GM23338 (cell line): ENCODE data around the gene KLK5. TPM values are rescaled to one million over a fixed set of nuclear protein-coding genes. Genes with fewer than 3 reads are reported as not detected.

ENCODE experiments used
- ATAC-seq: fragments of 200-7000 bp; cut with Tn5 transposase; 3 replicates; pipeline ENCODE4 v1.9.1; 2020
- DNase-seq: peaks from one replicate; pipeline ENCODE4 v3.0.0-alpha.2; 2015; ENCODE audit warnings: low spot score
- H2AFZ ChIP-seq: fragments of 200-600 bp; sonication (generic); 2 replicates; pipeline ENCODE4 v1.8.0; 2016; ENCODE audit warnings: antibody characterized with exemption, mild to moderate bottlenecking, moderate library complexity
- H3F3A ChIP-seq: fragments of 200-600 bp; sonication (generic); replicated peaks from 2 replicates; pipeline ENCODE4 v1.8.0; 2017; ENCODE audit warnings: antibody characterized with exemption, mixed run types, low read depth
- H3K27ac ChIP-seq: fragments of 200-600 bp; sonication (generic); 2 replicates; pipeline ENCODE4 v1.6.1; 2016; ENCODE audit warnings: low read depth
- H3K27me3 ChIP-seq: fragments of 200-600 bp; sonication (generic); 2 replicates; pipeline ENCODE4 v1.8.0; 2016; ENCODE audit warnings: mild to moderate bottlenecking, mixed run types, moderate library complexity; ENCODE audit not compliant: insufficient read depth
- H3K36me3 ChIP-seq: fragments of 200-600 bp; sonication (generic); 2 replicates; pipeline ENCODE4 v1.8.0; 2016; ENCODE audit warnings: mild to moderate bottlenecking; ENCODE audit not compliant: insufficient read depth
- H3K4me1 ChIP-seq: fragments of 200-600 bp; sonication (generic); 2 replicates; pipeline ENCODE4 v1.8.0; 2016; ENCODE audit warnings: mild to moderate bottlenecking, moderate library complexity; ENCODE audit not compliant: insufficient read depth
- H3K4me2 ChIP-seq: fragments of 200-600 bp; sonication (generic); 2 replicates; pipeline ENCODE4 v1.7.1; 2017; ENCODE audit warnings: mixed run types
- H3K4me3 ChIP-seq: fragments of 200-600 bp; sonication (generic); 2 replicates; pipeline ENCODE4 v1.6.1; 2016; ENCODE audit warnings: mixed run types
- H3K79me2 ChIP-seq: fragments of 200-600 bp; sonication (generic); replicated peaks from 2 replicates; pipeline ENCODE4 v1.8.0; 2017; ENCODE audit warnings: mild to moderate bottlenecking; ENCODE audit not compliant: insufficient read depth
- H3K9me2 ChIP-seq: fragments of 200-600 bp; sonication (generic); 2 replicates; pipeline ENCODE4 v1.8.0; 2017; ENCODE audit not compliant: insufficient read depth
- H4K20me1 ChIP-seq: fragments of 200-600 bp; sonication (generic); replicated peaks from 2 replicates; pipeline ENCODE4 v1.8.0; 2017; ENCODE audit warnings: mild to moderate bottlenecking; ENCODE audit not compliant: insufficient read depth
- H3K27ac Mint-ChIP-seq: 2 replicates; pipeline ENCODE4 v1.8.0; 2020; ENCODE audit warnings: inconsistent platforms, mild to moderate bottlenecking, moderate library complexity, mixed read lengths
- H3K27me3 Mint-ChIP-seq: 3 replicates; pipeline ENCODE4 v1.8.0; 2022; ENCODE audit warnings: low read depth, mild to moderate bottlenecking, moderate library complexity, mixed read lengths, inconsistent platforms; ENCODE audit not compliant: insufficient read depth, poor library complexity
- H3K36me3 Mint-ChIP-seq: 3 replicates; pipeline ENCODE4 v1.8.0; 2021; ENCODE audit warnings: low read depth, mild to moderate bottlenecking, inconsistent platforms, moderate library complexity, mixed read lengths
- H3K4me1 Mint-ChIP-seq: 3 replicates; pipeline ENCODE4 v1.8.0; 2020; ENCODE audit warnings: mild to moderate bottlenecking, inconsistent platforms, mixed read lengths
- H3K4me3 Mint-ChIP-seq: 3 replicates; pipeline ENCODE4 v1.8.0; 2021; ENCODE audit warnings: moderate library complexity, mild to moderate bottlenecking, inconsistent platforms, mixed read lengths
- H3K9me3 Mint-ChIP-seq: 3 replicates; pipeline ENCODE4 v1.8.0; 2020; ENCODE audit warnings: moderate library complexity, mild to moderate bottlenecking, inconsistent platforms, mixed read lengths
- CREB1 ChIP-seq: fragments of 250-450 bp; sonication (Bioruptor Pico); IDR thresholded peaks from 2 replicates; pipeline ENCODE4 v1.5.0; 2020; ENCODE audit warnings: low read depth, mild to moderate bottlenecking, moderate library complexity
- CTCF ChIP-seq, 2 experiments: fragments of 200-600 bp in 1 of 2; sonication (generic) in 1 of 2; conservative IDR thresholded peaks; 2 replicates each; pipeline versions ENCODE4 v1.5.1 to v1.6.1; 2016 to 2017; ENCODE audit warnings: antibody characterized with exemption in 2 of 2, low read depth in 2 of 2, mild to moderate bottlenecking in 2 of 2, moderate library complexity in 1 of 2
- ETS1 ChIP-seq: IDR thresholded peaks from 2 replicates; pipeline ENCODE4 v1.6.1; 2016; ENCODE audit warnings: antibody characterized with exemption
- EZH2phosphoT487 ChIP-seq: fragments of 200-600 bp; sonication (generic); IDR thresholded peaks from one replicate; pipeline ENCODE4 v1.8.1; 2018; ENCODE audit warnings: antibody characterized with exemption; ENCODE audit not compliant: unreplicated experiment
- STAT1 ChIP-seq: IDR thresholded peaks from one replicate; pipeline ENCODE4 v1.6.1; 2016; ENCODE audit warnings: antibody characterized with exemption; ENCODE audit not compliant: unreplicated experiment
- ZNF114 ChIP-seq: fragments of 250-450 bp; sonication (Bioruptor Pico); IDR thresholded peaks from 2 replicates; pipeline ENCODE4 v1.5.0; 2020; ENCODE audit warnings: mild to moderate bottlenecking, moderate library complexity
- ZNF462 ChIP-seq: fragments of 250-450 bp; sonication (Bioruptor Pico); IDR thresholded peaks from 2 replicates; pipeline ENCODE4 v1.5.0; 2020; ENCODE audit warnings: mild to moderate bottlenecking, moderate library complexity
- polyA plus RNA-seq: library from polyadenylated mRNA; unstranded; fragments of >200 nt; fragmentation: Nextera tagmentation; extraction: Ambion mirVana; gene quantifications from 2 replicates; pipeline ENCODE4 v1.2.1, GENCODE V29; 2016
- total RNA-seq: library from RNA; depleted of rRNA; stranded (reverse); fragments of >200 nt; shearing (Covaris generic); gene quantifications from 2 replicates; pipeline ENCODE4 v1.2.3, GENCODE V29; 2014

KLK5 gene
- total and polyA plus RNA-seq, 2 experiments from 2014 or later: 0.66 TPM; not detected in 1

GRCh38 chr19:50943074-50943828, 9.6 kb downstream of the KLK5 start:
- Mint-ChIP-seq H3K4me1 (no peaks in the 10 kb centered on the region), H3K36me3 (peaks cover 3% of the 10 kb centered on the region; the same call in 2 of the 3 replicates), H3K4me3 (no peak overlapping the region), H3K9me3 (peaks cover 48% of the 10 kb centered on the region), H3K27ac (no peak overlapping the region), H3K27me3 (peaks cover 8% of the 10 kb centered on the region)
- no peak overlapping the region for H2AFZ ChIP-seq
- no peak overlapping the region for H3K4me2 ChIP-seq
- 0 out of 2 replicates have a peak, but pooled peaks cover 4% of the 10 kb centered on the region for H3K9me2 ChIP-seq
- no peaks in the 10 kb centered on the region for H3K36me3 ChIP-seq
- H3K4me1 ChIP-seq: no peaks in the 10 kb centered on the region
- ATAC-seq: no peak
- no peaks in the 10 kb centered on the region for H3F3A ChIP-seq
- no peaks in the 10 kb centered on the region for H3K27me3 ChIP-seq
- H4K20me1 ChIP-seq: no peaks in the 10 kb centered on the region
- no peak overlapping the region for H3K4me3 ChIP-seq
- TF ChIP-seq STAT1 (no peak), ZNF114 (CRISPR knock-in tag) (no peak), CREB1 (CRISPR knock-in tag) (no peak)
- DNase-seq: no peak
- H3K79me2 ChIP-seq: no peaks in the 10 kb centered on the region
- H3K27ac ChIP-seq: no peak overlapping the region

GRCh38 chr19:50939596-50939995, 13.2 kb downstream of the KLK5 start:
- H3K4me2 ChIP-seq: no peak overlapping the region
- H3F3A ChIP-seq: no peaks in the 10 kb centered on the region
- no peak overlapping the region for H3K4me3 ChIP-seq
- Mint-ChIP-seq H3K27ac (no peak overlapping the region), H3K4me1 (no peaks in the 10 kb centered on the region), H3K4me3 (no peak overlapping the region), H3K27me3 (peaks cover 8% of the 10 kb centered on the region), H3K36me3 (peaks cover 3% of the 10 kb centered on the region; the same call in 2 of the 3 replicates), H3K9me3 (peaks cover 36% of the 10 kb centered on the region)
- no peak overlapping the region for H3K27ac ChIP-seq
- H3K4me1 ChIP-seq: no peaks in the 10 kb centered on the region
- no peaks in the 10 kb centered on the region for H3K27me3 ChIP-seq
- no peaks in the 10 kb centered on the region for H3K36me3 ChIP-seq
- H2AFZ ChIP-seq: no peak overlapping the region
- no peaks in the 10 kb centered on the region for H3K79me2 ChIP-seq
- no peaks in the 10 kb centered on the region for H4K20me1 ChIP-seq
- H3K9me2 ChIP-seq: 0 out of 2 replicates have a peak, but pooled peaks cover 4% of the 10 kb centered on the region
- DNase-seq (no peak), ATAC-seq (no peak)
- TF ChIP-seq CREB1 (CRISPR knock-in tag) (no peak), ZNF114 (CRISPR knock-in tag) (no peak), ETS1 (no peak), STAT1 (no peak), ZNF462 (CRISPR knock-in tag) (no peak), EZH2phosphoT487 (no peak), CTCF (conservative IDR thresholded peaks at IDR 0.05; ENCODE audit: low read depth in 2 of 2) (no peak)
